Measurements from ENCODE around the gene PPP1CC.
"Not testable (repeated sequence)": the region's sequence is repeated elsewhere in the genome, so short reads cannot be mapped to it uniquely, and the experiment has no call there.

PPP1CC gene

GRCh38 chr12:110750784-110751461, 8.2 kb upstream of the PPP1CC start:
- no peak for DNase-seq

GRCh38 chr12:110746550-110746949, 3.9 kb upstream of the PPP1CC start:
- no peak for DNase-seq

GRCh38 chr12:110745542-110746284, 3.0 kb upstream of the PPP1CC start:
- DNase-seq: no peak

- DNase-seq: no peak
Observed at GRCh38 chr12:110744601-110745264, 2.0 kb upstream of the PPP1CC start.

DNA sequence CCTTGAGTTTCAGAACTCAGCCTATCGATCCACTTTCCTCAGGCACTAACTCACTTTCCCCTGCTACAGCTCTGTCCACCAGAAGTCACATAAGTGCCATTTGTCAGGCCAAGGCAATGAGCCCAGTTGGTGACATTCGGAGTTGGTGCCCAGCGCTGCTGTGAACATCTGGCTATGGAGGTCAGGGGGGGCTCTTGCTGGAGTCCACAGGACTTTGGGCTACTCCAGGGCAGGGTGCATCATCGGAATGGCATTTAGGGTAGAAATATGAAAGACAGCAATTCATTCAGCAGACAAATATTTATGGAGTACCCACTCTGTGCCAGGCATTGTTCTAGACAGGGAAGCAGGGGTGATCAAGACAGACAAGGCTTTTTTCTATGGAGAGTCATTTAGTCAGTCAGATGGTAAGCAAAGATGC, 1.5 kb upstream of the PPP1CC start:
- no peak for DNase-seq

DNA sequence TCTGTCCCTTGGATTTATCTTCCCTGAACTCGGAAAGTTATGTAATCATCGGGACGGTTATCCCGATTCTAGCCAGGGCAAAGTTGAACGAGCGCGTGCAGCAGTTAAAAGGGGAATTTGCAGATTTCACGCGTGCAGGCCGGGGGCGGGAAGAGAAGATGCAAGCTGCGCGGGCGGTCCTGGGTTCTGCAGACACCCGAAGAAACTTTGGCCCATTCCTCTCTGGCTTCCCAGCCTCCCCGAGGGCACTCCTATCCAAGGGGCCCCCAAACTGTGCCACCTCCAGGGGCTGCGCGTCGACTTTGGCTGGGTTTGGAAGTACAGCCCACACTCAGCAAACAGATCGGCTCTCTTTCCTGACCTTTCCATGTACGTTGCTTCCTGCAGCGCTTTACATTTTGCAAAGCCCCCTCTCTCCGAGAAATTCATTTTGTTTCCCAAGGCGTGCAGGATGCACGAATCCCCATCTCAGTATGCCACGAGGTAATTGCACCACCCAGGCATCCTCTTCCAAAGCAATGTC, 941 bp upstream of the PPP1CC start:
- no peak for DNase-seq

DNA sequence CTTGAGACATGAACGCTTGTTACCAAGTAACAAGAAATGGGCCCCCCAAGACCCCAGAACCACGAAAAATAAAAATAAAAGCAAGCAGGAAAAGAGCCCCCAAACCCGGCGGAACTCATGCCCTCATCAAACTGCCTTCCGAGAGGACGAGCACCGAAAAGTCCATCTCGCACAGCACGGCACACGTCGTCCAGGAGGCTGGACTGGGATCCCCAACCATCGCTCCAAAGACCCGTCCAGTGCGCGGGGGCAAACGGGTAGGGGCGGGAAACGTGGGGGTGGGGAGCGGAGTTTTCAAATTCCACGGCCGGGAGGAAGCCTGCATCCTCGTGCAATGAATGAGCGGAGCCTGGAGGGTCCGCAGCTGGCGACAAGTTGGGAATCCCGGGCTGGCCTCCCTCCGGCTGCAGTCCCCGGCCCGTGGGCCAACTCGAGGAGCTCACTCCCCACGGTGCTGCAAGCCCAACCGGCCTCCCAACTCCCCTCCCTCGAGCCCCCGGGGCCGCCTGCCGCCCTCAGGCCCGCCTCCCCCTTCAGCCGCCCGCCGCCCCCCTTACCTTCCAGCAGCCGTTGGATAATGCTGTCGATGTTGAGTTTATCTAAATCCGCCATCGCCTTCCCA, 484 bp downstream of the PPP1CC start:
- DNase-seq: peak; percentile 15

DNA sequence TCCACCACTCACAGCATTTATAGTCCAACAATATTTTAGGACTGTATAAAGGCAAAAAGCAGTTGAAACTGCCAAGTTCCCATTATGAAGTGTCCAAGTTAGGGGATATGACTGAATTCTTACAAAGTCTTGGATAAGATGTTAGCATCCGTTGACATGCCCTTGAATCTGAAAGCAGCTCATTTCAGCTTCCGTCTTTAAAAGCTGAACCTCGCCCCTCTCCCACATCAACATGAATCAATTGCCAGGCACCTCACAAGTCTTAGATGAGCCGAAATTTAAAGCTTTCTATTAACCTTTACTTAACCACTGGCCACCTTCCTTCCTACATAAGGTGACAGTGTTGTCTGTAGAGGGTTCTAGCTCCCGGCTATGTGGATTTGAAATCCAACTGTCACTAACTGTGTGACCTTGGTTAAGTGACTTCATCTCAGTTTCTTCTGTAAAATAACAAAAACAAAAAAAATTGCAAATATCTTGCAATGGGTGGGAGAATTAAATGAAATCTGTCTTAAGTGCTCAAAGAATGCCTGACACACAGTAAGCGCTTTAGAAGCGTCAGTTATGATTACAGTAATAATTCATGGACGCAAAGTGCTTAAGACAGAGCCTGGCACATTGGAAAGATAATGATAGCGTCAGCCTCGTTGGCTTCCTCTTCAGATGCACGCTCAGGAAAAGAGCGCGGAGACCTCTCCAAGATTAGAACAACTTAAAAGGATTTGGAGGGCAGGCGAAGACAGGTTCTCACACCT, 1.2 kb downstream of the PPP1CC start:
- no peak for DNase-seq

GRCh38 chr12:110739894-110740293, 2.8 kb downstream of the PPP1CC start:
- DNase-seq: no peak

DNA sequence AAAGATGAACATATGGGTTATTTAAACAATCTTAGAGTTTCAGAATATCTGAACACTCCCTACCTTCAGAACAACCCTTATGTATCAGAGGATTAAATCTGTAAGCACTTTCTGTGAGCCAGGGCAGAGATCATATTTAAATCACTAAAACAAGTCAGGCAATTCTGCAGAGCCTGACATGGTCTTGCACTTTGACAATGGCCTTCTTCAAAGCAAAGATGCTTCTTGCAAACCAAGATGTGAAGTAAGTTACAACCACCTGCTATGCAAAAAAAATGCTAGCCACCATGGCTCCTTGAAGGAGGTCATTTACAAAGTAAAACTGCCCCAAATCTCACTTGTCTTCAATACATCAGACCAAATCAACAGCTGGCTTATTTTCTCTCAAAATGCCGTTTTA, 3.2 kb downstream of the PPP1CC start:
- DNase-seq: no peak

- no peak for DNase-seq
Observed at GRCh38 chr12:110737532-110737931, 5.2 kb downstream of the PPP1CC start.

DNA sequence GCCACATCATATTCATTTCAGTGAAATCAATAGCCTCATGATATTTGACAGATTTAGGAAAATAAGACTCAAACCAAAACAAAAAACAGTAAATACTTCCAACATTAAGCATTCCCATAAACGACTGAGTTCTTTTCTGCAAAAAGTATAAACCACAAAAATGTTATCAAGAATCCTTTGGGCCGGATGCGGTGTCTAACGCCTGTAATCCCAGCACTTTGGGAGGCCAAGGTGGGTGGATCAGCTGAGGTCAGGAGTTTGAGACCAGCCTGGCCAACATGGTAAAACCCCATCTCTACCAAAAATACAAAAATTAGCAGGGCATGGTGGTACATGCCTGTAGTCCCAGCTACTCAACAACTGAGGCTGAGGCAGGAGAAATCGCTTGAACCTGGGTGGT, 5.7 kb downstream of the PPP1CC start:
- DNase-seq: not testable (repeated sequence)

- DNase-seq: no peak
Observed at GRCh38 chr12:110733900-110734299, 8.8 kb downstream of the PPP1CC start.

- DNase-seq: no peak
Observed at GRCh38 chr12:110733089-110733715, 9.5 kb downstream of the PPP1CC start.

DNA sequence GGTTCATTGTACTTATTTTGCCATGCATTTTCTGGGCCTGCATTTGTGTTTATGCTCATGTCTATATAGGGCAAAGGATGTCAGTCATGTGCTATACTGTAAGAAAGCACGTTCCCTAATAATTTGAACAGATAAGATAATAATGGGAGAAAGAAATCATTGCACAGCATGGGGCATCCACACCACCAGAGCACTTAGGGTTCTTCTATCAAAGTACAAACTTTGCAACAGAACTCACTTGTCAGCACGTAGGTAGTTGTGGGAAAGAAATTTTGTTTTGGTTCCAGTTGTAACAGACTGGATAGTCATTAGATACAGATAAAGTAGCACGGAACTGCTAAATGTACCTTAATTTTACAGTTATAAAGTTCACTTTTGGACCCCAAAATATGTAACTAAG, 10.1 kb downstream of the PPP1CC start:
- DNase-seq: no peak

GRCh38 chr12:110731479-110731878, 11.2 kb downstream of the PPP1CC start:
- DNase-seq: no peak

- DNase-seq: no peak
Observed at GRCh38 chr12:110728628-110729027, 14.1 kb downstream of the PPP1CC start.

- DNase-seq: no peak
Observed at GRCh38 chr12:110726708-110727369, 15.9 kb downstream of the PPP1CC start.

GRCh38 chr12:110726028-110726427, 16.7 kb downstream of the PPP1CC start:
- DNase-seq: no peak

- DNase-seq: no peak
Observed at GRCh38 chr12:110725267-110725666, 17.4 kb downstream of the PPP1CC start.

- DNase-seq: not testable (repeated sequence)
Observed at GRCh38 chr12:110722892-110723291, 19.8 kb downstream of the PPP1CC start.
